ENCODE data around the gene MRPL47. TPM values are rescaled to one million over a fixed set of nuclear protein-coding genes. Genes with fewer than 3 reads are reported as not detected.

The MRPL47 gene
- total and polyA plus RNA-seq, 2 experiments from 2014 or later = 46.7 to 229 TPM

- Mint-ChIP-seq H3K27ac (no peak overlapping the region), H3K36me3 (ENCODE audit: low read depth) (peaks cover 71% of the 10 kb centered on the region; the same call in 2 of the 3 replicates)
- TF ChIP-seq STAT1 (IDR thresholded peaks at IDR 0.05; ENCODE audit: unreplicated experiment) = no peak
- no peak for TF ChIP-seq ZNF114 (CRISPR knock-in tag; IDR thresholded peaks at IDR 0.05)
- no peak for TF ChIP-seq NANOG (IDR thresholded peaks at IDR 0.05; ENCODE audit: borderline replicate concordance)
- TF ChIP-seq ETS1 (IDR thresholded peaks at IDR 0.05) = no peak
- no peak for TF ChIP-seq EZH2phosphoT487 (IDR thresholded peaks at IDR 0.05; ENCODE audit: unreplicated experiment)
- no peak for TF ChIP-seq CREB1 (CRISPR knock-in tag; IDR thresholded peaks at IDR 0.05; ENCODE audit: low read depth)
- no peak for TF ChIP-seq CTCF (conservative IDR thresholded peaks at IDR 0.05; ENCODE audit: low read depth in 2 of 2)
- no peak for TF ChIP-seq REST (IDR thresholded peaks at IDR 0.05; ENCODE audit: unreplicated experiment)
- no peak for TF ChIP-seq JUNB (IDR thresholded peaks at IDR 0.05; ENCODE audit: unreplicated experiment)
- no peak for TF ChIP-seq ZNF462 (CRISPR knock-in tag; IDR thresholded peaks at IDR 0.05)
- TF ChIP-seq POLR2AphosphoS5 (IDR thresholded peaks at IDR 0.05; ENCODE audit: low read depth) = no peak
- TF ChIP-seq EZH2 (IDR thresholded peaks at IDR 0.05; ENCODE audit: low read depth, unreplicated experiment) = no peak
- TF ChIP-seq ZNF331 (CRISPR knock-in tag; IDR thresholded peaks at IDR 0.05; ENCODE audit: low read depth) = no peak
Observed at GRCh38 chr3:179590669-179591068, 13.8 kb downstream of the MRPL47 start.

More at GRCh38 chr3:179590669-179591068, 13.8 kb downstream of the MRPL47 start:
- Histone ChIP-seq H3K9me2 (ENCODE audit: insufficient read depth) (no peaks in the 10 kb centered on the region), H3K79me2 (replicated peaks; ENCODE audit: insufficient read depth) (no peaks in the 10 kb centered on the region), H3K36me3 (ENCODE audit: insufficient read depth) (peaks cover 60% of the 10 kb centered on the region), H3F3A (replicated peaks; ENCODE audit: low read depth) (peaks cover 4% of the 10 kb centered on the region; the same call in 1 of the 2 replicates), H3K4me1 (ENCODE audit: insufficient read depth) (no peaks in the 10 kb centered on the region), H3K4me2 (no peak overlapping the region), H3K27me3 (ENCODE audit: insufficient read depth) (no peaks in the 10 kb centered on the region), H3K27ac (ENCODE audit: low read depth) (no peak overlapping the region), H4K20me1 (replicated peaks; ENCODE audit: insufficient read depth) (peaks cover 7% of the 10 kb centered on the region; the same call in 1 of the 2 replicates), H3K4me3 (no peak overlapping the region), H2AFZ (no peak overlapping the region)
- H3K27me3 Mint-ChIP-seq (ENCODE audit: insufficient read depth, low read depth, poor library complexity) = peaks cover 3% of the 10 kb centered on the region
- DNase-seq (ENCODE audit: low spot score) = no peak
- no peak for ATAC-seq
- H3K4me1 Mint-ChIP-seq = no peaks in the 10 kb centered on the region
- H3K4me3 Mint-ChIP-seq = no peak overlapping the region
- no peaks in the 10 kb centered on the region for H3K9me3 Mint-ChIP-seq

Data from GM23338 (cell line).